HG03469 (cell line): Measurements from ENCODE around the gene VMO1.

Experiments used
- ATAC-seq: cut with Tn5 transposase; IDR thresholded peaks from one replicate; pipeline ENCODE4 v1.9.1; 2021; ENCODE audit warnings: mild to moderate bottlenecking, moderate library complexity, moderate number of reproducible peaks; ENCODE audit not compliant: unreplicated experiment

VMO1 gene

DNA sequence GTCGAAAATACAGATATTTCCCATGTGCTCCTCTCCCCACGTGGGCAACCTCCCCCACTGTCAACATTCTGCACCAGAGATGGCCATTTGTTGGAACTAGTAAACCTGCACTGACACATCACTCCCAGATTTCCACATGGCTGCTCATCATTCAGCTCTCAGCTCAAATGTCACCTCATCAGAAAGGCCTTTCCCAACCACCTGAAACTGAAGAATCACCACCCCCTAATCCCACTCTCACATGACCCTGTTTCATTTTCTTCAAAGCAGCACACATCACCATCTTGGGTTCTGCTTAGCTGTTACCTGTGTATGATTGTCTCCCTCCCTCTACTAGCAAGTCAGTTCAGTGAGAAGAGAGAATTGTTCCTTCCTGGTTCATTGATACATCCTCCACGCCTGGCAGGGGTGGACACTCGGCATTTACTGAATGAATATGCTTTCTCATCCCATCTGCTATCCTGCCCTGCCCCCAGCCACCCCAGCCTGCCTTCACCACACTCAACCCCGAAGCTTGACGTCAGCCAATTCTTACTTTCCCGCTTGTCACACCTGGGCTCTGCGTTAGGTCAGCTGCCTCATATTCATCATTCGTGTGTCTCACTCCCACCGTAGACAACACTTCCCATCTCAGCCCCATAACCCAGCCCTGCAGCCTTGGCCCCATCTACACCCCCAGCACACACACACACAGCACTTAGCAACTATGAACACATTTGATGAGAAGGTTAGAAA lies 14.5 kb upstream of the VMO1 start:
- ATAC-seq, result no peak

DNA sequence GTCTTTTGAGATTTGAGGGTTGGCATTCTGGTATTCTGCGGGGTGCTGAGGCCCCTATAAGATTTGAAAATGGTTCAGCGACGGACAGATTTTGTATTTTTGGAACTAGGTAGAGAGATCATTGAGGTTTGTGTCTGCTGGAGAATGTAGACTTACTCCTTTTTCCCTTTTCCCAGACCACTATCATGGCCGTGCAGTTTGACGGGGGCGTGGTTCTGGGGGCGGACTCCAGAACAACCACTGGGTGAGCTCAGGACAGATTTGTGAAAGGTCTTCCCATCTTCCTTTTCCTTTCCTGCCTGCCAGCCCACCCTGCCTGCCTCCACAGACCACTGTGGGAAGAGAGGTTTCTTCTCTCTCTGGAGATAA lies 10.4 kb upstream of the VMO1 start:
- no peak for ATAC-seq

DNA sequence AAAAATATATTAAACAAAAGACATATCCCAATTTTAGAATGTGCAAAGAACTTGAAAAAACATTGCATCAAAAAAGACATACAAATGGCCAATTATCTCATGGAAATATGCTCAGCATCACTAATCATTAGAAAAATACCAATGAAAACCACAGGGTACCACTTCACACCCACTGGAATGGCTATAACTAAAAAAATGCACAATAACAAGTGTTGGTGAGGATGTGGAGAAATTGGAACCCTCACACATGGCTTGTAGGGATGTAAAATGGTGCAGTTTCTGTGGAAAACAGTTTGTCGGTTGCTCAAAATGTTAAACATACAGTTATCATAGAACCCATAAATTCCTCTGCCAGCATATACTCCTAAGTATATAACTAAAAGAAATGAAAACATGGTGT lies 9.0 kb upstream of the VMO1 start:
- ATAC-seq, result no peak

DNA sequence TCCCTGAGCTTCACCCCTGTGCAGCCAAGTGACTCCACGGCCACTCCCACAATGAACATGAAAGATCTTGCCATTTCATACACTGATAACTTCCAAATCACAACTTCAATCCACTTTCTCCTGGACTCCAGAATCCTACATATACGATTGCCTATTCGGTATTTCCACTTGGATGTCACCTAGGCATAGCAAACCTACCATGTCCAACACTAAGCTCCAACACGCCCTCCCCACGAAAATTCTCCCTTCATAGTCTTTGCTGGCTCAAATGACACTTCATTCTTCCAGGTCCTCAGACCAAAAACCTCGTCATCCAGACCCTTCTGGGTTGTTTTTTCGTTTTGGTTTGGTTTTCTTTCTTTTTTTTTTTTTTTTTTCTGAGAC lies 4.5 kb upstream of the VMO1 start:
- ATAC-seq, result no peak

DNA sequence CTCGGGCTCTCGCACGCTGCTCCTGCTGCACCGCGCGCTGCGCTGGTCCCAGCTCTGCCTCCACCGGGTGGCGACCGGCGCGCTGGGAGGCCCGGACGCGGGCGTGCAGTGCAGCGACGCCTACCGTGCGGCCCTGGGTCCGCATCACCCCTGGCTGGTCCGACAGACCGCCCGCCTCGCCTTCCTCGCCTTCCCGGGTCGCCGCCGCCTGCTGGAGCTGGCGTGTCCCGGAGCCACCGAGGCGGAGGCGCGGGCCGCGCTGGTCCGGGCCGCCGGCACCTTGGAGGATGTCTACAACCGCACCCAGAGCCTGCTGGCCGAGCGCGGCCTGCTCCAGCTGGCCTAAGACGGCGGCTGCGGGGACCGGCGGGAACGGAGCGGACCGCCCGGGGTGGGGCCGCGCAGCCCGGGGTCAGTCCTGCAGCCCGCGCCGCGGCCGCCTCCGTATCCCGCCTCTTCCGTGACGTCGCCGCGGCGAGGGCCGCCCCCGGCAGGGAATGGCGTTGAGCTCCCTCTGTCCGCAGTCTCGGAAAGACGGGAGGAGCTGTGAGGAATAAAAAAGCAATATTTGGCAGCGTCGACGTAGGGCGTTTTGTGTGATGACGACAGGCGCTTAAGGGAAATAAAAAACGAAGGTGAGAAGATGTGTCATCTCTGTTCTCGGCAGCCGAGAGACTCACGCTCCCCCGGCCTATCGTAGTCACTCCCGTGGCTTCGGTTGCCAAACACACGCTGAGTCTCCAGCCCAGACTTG lies 4.0 kb upstream of the VMO1 start:
- peak; percentile 66 for ATAC-seq

DNA sequence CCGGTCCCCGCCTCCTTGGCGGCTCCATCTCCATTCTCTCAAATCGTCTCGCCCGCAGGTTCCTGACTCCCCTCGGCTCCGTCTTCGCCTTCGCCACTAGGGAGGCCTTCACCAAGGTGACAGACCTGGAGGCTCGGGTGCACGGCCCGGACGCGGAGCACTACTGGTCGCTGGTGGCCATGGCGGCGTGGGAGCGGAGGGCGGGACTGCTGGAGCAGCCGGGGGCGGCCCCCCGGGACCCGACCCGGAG lies 3.5 kb upstream of the VMO1 start:
- ATAC-seq, result no peak

DNA sequence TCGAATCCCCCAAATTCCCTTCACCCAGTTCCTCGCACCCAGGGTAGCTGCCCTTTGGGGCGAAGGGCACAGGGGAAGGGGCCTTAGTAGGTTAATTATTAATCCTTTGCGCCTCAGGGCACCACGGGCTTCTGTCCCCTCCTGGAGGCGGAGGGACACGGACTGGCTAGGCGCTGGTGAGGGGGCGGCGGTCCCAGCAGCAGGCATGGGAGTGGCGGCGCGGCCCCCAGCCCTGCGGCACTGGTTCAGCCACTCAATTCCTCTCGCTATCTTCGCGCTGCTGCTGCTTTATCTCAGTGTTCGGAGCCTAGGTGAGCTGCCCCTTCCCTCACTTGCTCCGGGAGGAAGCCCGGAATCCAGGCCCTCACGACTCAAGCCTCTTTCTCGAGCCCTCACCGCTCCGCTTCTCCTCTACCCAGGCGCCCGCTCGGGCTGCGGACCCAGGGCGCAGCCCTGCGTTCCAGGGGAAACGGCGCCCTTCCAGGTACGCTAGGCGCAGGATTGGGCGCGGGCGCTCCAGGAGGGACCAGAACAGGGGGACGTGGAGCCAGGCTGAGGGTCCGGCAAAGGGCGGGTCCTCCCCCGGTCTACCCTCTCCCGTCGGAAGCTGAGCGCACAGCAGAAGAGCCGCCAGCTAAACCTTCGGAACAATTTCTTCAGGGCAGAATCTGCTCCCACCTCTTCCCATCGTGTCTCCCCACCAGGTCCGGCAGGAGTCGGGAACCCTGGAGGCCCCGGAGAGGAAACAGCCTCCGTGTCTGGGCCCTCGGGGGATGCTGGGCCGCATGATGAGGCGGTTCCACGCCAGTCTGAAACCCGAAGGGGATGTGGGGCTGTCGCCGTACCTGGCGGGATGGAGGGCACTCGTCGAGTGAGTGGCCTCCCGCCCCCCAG lies 2.9 kb upstream of the VMO1 start, which contains the start of gene GLTPD2:
TSS of gene GLTPD2 (plus strand) at position 158 of the 894 bp plus-strand sequence. CDS start at position 206, 48 bp downstream.
- ATAC-seq, result no peak

DNA sequence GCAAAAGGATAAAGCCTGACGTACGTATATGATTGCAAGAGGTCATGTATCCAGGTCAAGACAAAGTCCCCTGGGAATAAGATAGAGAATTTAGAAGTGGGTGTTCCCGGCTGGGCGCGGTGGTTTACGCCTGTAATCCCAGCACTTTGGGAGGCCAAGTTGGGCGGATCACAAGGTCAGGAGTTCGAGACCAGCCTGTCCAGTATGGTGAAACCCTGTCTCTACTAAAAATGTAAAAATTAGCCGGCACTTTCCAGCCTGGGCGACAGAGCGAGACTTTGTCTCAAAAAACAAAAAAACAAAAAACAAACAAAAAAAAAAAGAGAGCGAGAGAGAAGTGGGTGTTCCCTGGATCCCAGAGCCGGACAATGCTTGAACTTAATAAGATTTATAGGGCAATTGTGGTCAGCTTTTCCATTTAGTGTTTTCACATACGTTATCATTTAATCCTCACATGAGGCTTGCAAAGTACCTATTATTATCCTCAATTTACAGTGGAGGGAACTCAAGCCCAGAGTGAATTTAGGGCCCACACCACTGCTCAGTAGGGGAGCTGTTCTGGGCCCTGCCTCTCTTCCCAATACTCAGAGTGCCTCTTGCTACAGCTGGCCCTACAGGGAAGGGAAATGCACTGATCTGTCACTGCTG lies 2.1 kb upstream of the VMO1 start:
- no peak for ATAC-seq

DNA sequence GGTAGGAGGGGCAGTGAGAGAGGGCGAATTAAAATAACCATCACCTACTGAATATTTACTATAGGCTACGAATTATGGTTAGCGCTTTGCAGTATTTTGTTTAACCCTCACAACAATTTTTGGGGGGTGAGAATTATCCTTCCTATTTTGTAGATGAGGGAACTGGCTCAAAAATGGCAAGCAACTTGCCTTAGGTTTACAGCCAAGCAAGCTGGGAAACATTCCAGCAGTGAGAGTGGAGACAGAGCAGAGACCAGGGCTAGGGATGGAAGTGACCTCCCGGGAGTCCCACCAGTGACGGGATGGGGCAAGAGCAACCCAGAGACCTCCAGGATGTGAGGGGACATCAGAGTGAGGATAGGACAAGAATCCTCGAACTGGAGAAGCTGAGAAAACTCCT lies 352 bp upstream of the VMO1 start:
- no peak for ATAC-seq

DNA sequence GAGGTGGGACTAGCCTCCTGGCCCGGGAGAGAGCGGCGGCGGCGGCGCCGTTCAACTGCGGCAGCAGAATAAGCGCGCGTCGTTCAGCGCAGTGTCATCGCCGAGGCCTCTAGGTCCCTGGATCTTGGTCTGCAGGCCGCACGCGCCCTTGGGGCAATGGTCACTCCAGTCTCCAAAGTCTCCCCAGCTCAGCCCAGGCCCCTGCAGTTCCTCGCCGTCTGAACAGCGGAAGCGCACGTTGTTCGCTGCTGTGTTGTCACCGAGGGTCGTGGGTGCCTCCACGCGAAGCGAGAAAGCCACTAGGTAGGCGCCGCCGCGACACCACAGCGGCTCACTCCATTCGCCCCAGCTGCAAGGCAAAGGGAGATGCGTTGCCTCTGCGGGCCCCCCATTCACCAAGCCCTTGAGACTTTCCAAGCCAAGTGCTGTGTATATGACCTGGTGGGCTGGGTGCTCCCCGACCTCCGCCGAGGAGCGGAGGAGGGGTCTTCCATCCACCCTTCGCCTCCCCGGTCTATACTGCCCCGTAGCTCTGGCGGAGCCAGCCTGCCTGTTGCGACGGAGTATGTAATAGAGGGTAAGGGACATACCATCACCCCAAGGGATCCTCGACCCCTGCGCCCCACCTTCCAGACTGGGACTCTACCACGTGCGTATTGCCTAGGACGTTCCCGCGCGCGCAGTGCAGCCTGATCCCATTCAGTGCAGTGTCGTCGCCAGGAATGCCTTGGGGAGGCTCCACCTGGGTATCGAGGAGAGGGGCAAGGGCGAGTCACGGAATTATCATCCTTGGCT lies 656 bp downstream of the VMO1 start:
- ATAC-seq, result no peak

DNA sequence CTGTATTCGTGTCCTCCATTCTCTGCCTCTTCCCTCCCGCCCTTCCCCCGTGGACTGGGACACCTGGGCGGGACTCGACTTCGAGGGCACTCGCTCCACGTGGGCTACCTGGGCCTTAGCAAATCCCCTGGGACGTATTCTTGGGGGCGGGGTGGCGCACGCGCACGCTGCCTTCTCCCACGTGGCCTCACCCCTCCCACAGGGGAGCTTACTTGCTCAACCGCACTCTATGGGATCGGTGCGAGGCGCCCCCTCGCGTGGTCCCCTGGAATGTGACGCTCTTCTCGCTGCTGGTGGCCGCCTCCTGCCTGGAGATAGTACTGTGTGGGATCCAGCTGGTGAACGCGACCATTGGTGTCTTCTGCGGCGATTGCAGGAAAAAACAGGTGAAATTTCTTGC lies 3.5 kb downstream of the VMO1 start:
- ATAC-seq, result no peak

DNA sequence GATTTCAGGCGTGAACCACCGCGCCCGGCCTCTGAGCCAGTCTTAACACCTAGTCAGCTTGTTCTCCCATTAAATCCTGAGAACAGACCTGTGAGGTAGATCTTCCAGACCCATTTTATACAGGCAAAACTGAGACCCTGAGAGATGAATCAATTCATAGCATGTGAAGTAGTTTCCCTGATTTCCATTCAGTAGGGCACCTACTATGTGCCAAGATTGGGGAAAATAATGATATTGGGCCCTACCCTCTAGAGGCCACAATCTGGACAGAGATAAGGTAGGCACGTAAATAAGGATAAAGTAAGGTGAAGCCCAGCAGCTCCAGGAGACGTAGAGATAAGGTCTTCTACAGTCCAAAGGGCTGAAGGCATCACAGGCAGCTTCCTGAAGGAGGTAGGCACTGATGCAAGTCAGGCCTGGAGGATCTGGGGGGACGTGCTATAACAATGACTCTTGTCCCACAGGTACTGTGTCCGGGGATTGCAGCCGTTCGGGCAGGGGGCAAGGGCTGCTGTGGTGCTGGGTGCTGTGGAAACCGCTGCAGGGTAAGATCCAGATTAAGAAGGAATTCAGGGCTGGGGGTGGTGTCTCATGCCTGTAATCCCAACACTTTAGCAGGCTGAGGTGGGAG lies 5.7 kb downstream of the VMO1 start:
- ATAC-seq, result no peak

DNA sequence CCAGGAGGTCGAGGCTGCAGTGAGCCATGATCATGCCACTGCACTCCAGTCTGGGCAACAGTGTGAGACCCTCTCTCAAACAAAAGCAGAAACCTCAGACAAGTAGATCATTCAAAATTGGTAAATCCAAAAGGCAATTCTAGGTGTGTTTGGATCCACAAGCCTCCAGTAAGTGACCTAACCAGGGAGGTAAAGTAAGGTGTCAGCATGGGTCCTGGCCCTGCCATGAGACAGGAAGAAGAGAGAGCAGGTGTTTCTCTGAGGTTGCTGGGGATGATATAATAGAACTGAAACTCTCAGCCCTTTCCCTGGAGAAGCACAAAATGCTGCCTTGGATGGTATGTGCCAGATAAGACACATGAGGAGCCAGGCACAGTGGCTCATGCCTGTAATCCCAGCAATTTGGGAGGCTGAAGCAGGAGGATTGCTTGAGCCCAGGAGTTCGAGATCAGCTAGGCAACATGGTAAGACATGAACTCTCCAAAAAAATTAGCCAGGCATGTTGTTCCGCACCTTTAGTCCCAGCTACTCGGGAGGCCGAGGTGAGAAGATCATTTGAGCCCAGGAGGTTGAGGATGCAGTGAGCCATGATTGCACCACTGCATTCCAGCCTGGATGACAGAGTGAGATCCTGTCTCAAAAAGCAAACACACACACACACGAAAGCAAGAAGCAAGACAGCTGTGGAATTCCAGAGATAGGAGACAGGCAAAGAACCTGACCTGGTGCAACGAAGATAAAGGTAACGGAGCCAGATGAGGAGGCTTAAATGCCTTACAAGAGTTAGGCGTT lies 8.0 kb downstream of the VMO1 start:
- ATAC-seq, result no peak

DNA sequence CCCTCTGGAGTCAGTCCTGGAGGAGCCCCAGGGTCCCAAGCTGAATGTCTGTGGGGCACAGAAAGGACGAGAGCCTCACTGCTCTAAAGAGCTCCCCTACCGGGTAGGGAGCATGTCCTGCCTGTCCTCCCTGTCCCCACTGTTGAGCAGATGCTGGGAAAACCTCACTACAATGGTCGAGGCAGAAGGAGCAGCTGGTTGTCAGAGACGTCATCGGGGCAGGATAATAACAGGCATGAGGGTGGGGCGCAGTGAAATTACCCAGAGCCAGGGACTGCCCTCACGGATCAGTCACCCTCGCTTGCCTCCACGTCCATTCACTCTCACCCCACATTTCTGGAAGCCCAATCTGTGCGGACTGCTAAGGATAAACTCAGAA lies 13.9 kb downstream of the VMO1 start:
- no peak for ATAC-seq

DNA sequence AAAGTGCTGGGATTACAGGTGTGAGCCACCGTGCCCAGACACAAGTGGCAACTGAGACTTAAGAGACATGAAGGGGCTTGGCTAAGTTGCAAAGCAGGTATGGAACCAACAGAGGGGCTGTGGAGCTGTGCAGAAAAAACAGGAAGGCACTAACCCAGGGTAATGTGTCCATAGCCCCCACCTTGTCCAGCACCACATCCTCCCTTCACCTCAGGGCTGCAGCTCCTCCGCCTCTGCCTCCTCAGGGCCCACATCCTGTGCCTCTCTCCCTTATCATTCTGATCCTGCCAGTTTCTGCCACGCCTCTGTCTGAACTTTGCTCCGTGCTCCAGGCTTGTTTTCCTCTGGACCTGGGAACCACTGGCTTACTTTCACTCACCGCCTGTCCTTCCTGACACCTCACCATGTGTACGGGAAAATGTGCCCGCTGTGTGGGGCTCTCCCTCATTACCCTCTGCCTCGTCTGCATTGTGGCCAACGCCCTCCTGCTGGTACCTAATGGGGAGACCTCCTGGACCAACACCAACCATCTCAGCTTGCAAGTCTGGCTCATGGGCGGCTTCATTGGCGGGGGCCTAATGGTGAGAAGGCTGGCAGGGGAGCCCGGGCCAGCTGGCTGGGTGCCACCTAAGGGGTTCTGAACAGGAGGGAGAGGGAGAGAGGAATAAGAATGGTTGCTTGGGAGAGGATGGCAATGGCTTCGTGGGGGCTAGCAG lies 14.5 kb downstream of the VMO1 start, which contains the start of gene TM4SF5:
TSS of gene TM4SF5 (plus strand) at position 368 of the 716 bp plus-strand sequence. CDS start at position 405, 37 bp downstream.
- no peak for ATAC-seq

DNA sequence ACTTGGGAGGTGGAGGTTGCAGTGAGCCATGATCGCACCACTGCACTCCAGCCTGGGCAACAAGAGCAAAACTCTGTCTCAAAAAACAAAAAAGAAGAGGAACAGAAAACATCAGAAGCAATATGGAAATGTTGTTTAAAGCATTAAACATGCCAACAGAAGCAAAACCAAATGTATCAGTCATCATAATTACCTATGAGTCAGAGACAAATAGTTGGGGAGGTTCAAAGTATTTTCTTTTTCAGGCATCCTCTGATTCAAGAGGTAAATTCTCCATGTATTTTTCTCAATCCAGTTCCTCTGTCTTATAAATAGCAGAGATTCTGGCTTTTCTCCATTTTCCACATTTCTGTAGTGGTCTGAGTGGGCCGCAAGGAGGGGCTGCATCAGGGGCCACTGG lies 16.5 kb downstream of the VMO1 start:
- no peak for ATAC-seq

DNA sequence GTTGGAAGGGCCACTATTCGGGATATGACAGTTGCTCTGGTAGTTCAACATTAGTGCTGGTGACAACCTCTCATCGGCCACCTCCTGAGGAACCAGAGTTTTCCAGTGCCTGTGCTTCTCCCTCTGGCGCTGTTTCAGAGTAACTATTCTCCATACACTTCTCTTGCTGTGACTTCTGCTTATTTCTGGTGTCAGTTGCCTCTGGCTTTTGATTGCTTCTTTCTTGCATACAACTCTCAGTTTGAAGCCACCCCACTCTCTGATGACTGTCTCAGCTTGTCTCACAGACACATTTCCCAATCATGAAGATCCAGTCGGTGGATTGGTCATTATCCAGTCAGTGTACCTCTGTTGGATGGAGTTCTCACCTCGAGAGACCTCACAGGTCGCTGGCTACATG lies 17.9 kb downstream of the VMO1 start:
- ATAC-seq, result no peak

DNA sequence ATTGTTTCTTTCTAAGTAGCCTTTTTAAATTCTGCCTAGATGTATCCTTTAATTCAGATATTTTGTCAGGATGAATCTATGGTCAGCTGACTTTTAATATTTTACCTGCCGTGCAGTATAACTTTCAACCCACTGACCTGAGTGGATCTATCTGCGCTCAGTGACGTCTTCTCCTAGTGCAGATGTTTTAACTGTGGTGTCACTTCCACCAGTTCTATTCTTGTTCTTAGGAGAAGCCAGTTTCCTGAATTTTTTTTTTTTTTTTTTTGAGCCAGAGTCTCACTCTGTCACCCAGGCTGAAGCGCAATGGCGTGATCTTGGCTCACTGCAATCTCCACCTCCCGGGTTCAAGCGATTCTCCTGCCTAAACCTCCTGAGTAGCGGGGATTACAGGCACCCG lies 19.4 kb downstream of the VMO1 start:
- ATAC-seq, result no peak

DNA sequence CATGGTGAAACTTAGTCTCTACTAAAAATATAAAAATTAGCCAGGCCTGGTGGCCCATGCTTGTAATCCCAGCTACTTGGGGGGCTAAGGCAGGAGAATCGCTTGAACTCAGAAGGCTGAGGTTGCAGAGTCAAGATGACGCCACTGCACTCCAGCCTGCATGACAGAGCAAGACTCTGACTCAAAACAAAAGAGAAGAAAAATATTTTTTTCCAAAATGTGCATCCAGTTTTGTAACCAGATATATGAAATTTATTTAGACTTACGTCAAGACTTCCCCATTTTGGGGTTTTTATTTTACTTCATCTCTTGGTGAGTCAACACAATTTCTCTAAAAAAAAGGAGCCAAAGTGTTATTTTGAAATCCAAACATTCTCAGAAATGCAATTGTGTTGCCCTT lies 20.0 kb downstream of the VMO1 start:
- ATAC-seq, result no peak
